ENCODE data around the gene PADI4. TPM values are rescaled to one million over a fixed set of nuclear protein-coding genes. Genes with fewer than 3 reads are reported as not detected.

The PADI4 gene
- total RNA-seq, 2 experiments from 2014 or later: 0.23 to 0.30 TPM

DNA sequence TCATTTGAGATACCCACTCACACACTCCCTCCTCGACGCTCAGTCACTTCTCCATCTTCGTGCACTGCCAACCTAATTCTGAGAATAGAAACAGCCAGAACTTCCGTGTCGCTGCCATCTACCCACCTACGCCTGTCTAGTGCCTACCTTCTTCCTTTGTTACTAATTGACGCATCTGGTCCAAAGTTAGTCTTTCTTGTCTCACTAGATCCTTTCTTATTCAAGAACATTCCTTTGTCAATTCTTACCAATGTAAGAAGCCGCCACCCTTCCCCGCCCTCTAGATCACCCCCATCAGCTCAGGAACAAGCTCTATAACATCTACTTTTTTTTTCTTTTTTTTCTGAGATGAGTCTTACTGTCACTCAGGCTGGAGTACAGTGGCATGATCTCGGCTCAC, 67.7 kb downstream of the PADI4 start:
- Mint-ChIP-seq H3K36me3 (ENCODE audit: low read depth) (no peaks in the 10 kb centered on the region), H3K4me3 (no peak overlapping the region), H3K4me1 (no peaks in the 10 kb centered on the region), H3K27me3 (peaks cover 3% of the 10 kb centered on the region), H3K27ac (no peak overlapping the region), H3K9me3 (ENCODE audit: low read depth) (no peaks in the 10 kb centered on the region)
- DNase-seq: no peak
- CTCF ChIA-PET: interaction anchor here (0.6 kb wide), 1 partner anchor 564 kb away, joined by 3 read pairs; no protein-coding TSS in a partner anchor
- POLR2A ChIA-PET: no interaction called here
- ATAC-seq: no peak
- intact Hi-C loops (cut with DNase I, micrococcal nuclease): no loop called here

DNA sequence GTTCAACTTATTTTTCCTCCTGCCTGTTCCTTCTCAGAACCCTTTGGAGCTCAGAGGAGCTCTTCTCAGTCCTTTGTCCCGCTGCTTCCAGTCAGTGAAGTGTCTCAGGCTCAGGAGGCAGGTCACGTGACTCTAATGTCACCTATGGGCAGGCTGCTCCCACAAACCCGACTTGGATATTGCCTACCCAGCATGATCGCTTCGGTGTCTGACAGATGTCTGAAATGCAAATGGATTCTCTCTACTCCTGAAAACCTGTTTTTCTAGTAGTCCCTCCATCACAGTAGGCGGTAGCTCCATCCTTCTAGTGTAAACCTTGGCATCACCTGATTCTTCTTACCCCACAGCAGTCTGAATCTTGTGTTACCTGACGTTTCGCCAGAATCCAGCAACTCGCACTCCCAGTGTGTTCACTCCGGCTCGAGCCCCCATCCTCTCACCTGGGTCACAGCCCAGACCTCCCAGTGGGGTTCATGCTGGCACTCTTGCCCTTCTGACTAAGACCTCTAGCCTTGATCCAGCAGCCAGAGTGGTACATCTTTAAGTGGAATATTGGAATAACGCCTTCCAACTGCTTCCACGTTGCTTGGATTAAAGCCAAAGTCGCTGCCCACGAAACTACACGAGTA, 69.4 kb downstream of the PADI4 start:
- intact Hi-C loops (cut with DNase I, micrococcal nuclease): no loop called here
- no peaks in the 10 kb centered on the region for H3K4me1 Mint-ChIP-seq
- CTCF ChIA-PET: no interaction called here
- DNase-seq: no peak
- peaks cover 4% of the 10 kb centered on the region for H3K27me3 Mint-ChIP-seq
- no peak for ATAC-seq
- POLR2A ChIA-PET: no interaction called here
- no peak overlapping the region for H3K27ac Mint-ChIP-seq
- H3K4me3 Mint-ChIP-seq: no peak overlapping the region
- no peaks in the 10 kb centered on the region for H3K9me3 Mint-ChIP-seq (ENCODE audit: low read depth)
- H3K36me3 Mint-ChIP-seq (ENCODE audit: low read depth): no peaks in the 10 kb centered on the region

DNA sequence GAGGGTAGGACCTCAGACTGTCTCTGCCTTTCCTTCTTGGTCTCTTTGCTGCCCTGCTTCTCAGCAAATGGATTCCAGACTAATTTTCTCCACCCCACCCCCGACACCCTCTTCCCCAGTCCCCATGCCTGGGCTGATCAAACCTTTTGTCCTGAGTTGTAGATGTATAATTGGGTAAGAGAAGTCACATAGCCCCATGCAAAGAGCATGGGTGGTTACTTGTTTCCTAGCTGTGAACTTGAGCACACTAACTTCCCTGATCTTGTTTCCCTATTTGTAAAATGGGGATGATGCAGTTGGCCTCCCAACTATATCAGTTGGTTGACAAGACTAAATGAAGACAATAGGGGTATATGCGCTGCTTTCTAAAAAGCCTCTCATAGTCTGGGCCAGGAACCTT, 73.2 kb downstream of the PADI4 start:
- intact Hi-C loops (cut with DNase I, micrococcal nuclease): no loop called here
- Mint-ChIP-seq H3K4me3 (no peak overlapping the region), H3K27ac (no peak overlapping the region), H3K27me3 (peaks cover 4% of the 10 kb centered on the region), H3K9me3 (ENCODE audit: low read depth) (no peaks in the 10 kb centered on the region), H3K36me3 (ENCODE audit: low read depth) (no peaks in the 10 kb centered on the region), H3K4me1 (no peaks in the 10 kb centered on the region)
- POLR2A ChIA-PET: no interaction called here
- DNase-seq (no peak), ATAC-seq (no peak)
- CTCF ChIA-PET: no interaction called here

DNA sequence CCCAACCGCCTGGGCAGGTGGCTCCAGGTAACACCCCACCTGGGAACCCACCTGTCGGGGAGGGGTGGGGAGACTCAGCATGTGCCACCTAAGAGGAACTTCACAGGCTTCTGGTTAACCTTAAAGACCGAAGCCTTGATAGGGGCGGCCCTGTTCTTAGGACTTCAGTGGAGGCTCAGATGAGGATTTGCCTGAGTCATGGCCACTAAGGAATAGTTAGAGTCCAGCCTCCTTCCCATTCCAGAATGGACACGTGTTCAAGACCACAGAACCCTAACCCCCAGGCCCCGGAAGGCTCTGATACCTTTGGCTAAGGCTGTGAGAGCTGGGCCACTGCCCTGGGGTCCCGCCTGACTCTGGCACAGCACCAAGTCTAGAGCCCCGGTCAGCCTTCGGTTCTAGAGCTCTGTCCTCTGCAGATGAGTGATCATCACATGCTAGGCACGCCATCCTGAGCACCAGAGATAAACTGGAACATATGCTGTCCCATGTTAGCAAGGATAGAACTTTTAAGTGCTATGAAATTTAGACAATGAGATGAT, 84.3 kb downstream of the PADI4 start:
- CTCF ChIA-PET: no interaction called here

DNA sequence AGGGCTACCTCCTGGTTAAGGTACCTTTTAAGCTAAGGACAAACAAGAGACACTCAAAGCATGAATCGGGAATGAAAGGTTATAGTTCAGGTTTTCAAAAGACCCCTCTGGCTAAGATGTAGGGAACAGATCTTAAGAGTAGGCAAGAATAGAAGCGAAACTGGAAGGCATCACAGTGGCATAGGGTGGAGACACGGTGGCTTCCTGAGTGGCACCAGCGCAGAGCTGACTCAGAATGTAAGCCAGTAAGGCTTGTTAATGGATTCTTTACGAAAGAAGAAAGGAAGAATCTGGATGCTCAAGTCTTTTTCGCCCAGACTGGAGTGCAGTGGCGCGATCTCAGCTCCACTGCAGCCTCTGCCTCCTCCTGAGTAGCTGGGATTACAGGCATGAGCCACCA, 85.2 kb downstream of the PADI4 start:
- no peak overlapping the region for H3K4me3 Mint-ChIP-seq
- ChIA-PET POLR2A (no interaction called here), CTCF (no interaction called here)
- H3K36me3 Mint-ChIP-seq (ENCODE audit: low read depth): no peaks in the 10 kb centered on the region
- no peak for DNase-seq
- no peak for ATAC-seq
- H3K27me3 Mint-ChIP-seq: no peaks in the 10 kb centered on the region
- H3K4me1 Mint-ChIP-seq: no peaks in the 10 kb centered on the region
- no peak overlapping the region for H3K27ac Mint-ChIP-seq
- H3K9me3 Mint-ChIP-seq (ENCODE audit: low read depth): no peaks in the 10 kb centered on the region
- intact Hi-C loops (cut with DNase I, micrococcal nuclease): no loop called here

More for the DNA sequence above, 84.3 kb downstream of the PADI4 start:
- ATAC-seq (no peak), DNase-seq (no peak)
- Mint-ChIP-seq H3K27ac (no peak overlapping the region), H3K36me3 (ENCODE audit: low read depth) (no peaks in the 10 kb centered on the region), H3K27me3 (no peaks in the 10 kb centered on the region), H3K9me3 (ENCODE audit: low read depth) (no peaks in the 10 kb centered on the region), H3K4me1 (no peaks in the 10 kb centered on the region), H3K4me3 (no peak overlapping the region)
- POLR2A ChIA-PET: no interaction called here
- intact Hi-C loops (cut with DNase I, micrococcal nuclease): no loop called here

- CTCF ChIA-PET: interaction anchor here (0.6 kb wide), 1 partner anchor 334 kb away, joined by 3 read pairs; no protein-coding TSS in a partner anchor
- ATAC-seq: no peak
- DNase-seq: no peak
- H3K27ac Mint-ChIP-seq: no peak overlapping the region
- no peaks in the 10 kb centered on the region for H3K4me1 Mint-ChIP-seq
- no peaks in the 10 kb centered on the region for H3K9me3 Mint-ChIP-seq (ENCODE audit: low read depth)
- no peaks in the 10 kb centered on the region for H3K27me3 Mint-ChIP-seq
- H3K36me3 Mint-ChIP-seq (ENCODE audit: low read depth): no peaks in the 10 kb centered on the region
- H3K4me3 Mint-ChIP-seq: no peak overlapping the region
- intact Hi-C loops (cut with DNase I, micrococcal nuclease): no loop called here
- POLR2A ChIA-PET: no interaction called here
These were observed 90.1 kb downstream of the PADI4 start for GRCh38 chr1:17397910-17398695.

GRCh38 chr1:17400725-17401341, 92.8 kb downstream of the PADI4 start:
- H3K9me3 Mint-ChIP-seq (ENCODE audit: low read depth): no peaks in the 10 kb centered on the region
- ChIA-PET CTCF (interaction anchor here (0.5 to 0.6 kb wide), 2 partner anchors 115 to 271 kb away, joined by 3 read pairs; no protein-coding TSS in a partner anchor), POLR2A (no interaction called here)
- DNase-seq (no peak), ATAC-seq (no peak)
- H3K27me3 Mint-ChIP-seq: no peaks in the 10 kb centered on the region
- no peak overlapping the region for H3K4me3 Mint-ChIP-seq
- intact Hi-C loops (cut with DNase I, micrococcal nuclease): no loop called here
- H3K27ac Mint-ChIP-seq: no peak overlapping the region
- H3K36me3 Mint-ChIP-seq (ENCODE audit: low read depth): peaks cover 2% of the 10 kb centered on the region
- H3K4me1 Mint-ChIP-seq: no peaks in the 10 kb centered on the region

- H3K27me3 Mint-ChIP-seq: no peaks in the 10 kb centered on the region
- H3K27ac Mint-ChIP-seq: no peak overlapping the region
- intact Hi-C loops (cut with DNase I, micrococcal nuclease): no loop called here
- no peak overlapping the region for H3K4me3 Mint-ChIP-seq
- no peaks in the 10 kb centered on the region for H3K9me3 Mint-ChIP-seq (ENCODE audit: low read depth)
- ChIA-PET CTCF (interaction anchor here (0.7 kb wide), 1 partner anchor 49 kb away, joined by 3 read pairs; no protein-coding TSS in a partner anchor), POLR2A (no interaction called here)
- no peak for ATAC-seq
- H3K4me1 Mint-ChIP-seq: no peaks in the 10 kb centered on the region
- H3K36me3 Mint-ChIP-seq (ENCODE audit: low read depth): peaks cover 2% of the 10 kb centered on the region
- no peak for DNase-seq
These were observed 93.8 kb downstream of the PADI4 start for GRCh38 chr1:17401841-17402240.

GRCh38 chr1:17403081-17403480, 95.1 kb downstream of the PADI4 start:
- ATAC-seq: no peak
- ChIA-PET POLR2A (no interaction called here), CTCF (no interaction called here)
- H3K9me3 Mint-ChIP-seq (ENCODE audit: low read depth): no peaks in the 10 kb centered on the region
- intact Hi-C loops (cut with DNase I, micrococcal nuclease): no loop called here
- H3K27ac Mint-ChIP-seq: no peak overlapping the region
- DNase-seq: no peak
- no peaks in the 10 kb centered on the region for H3K4me1 Mint-ChIP-seq
- peaks cover 8% of the 10 kb centered on the region for H3K36me3 Mint-ChIP-seq (ENCODE audit: low read depth)
- H3K4me3 Mint-ChIP-seq: no peak overlapping the region
- H3K27me3 Mint-ChIP-seq: no peaks in the 10 kb centered on the region

DNA sequence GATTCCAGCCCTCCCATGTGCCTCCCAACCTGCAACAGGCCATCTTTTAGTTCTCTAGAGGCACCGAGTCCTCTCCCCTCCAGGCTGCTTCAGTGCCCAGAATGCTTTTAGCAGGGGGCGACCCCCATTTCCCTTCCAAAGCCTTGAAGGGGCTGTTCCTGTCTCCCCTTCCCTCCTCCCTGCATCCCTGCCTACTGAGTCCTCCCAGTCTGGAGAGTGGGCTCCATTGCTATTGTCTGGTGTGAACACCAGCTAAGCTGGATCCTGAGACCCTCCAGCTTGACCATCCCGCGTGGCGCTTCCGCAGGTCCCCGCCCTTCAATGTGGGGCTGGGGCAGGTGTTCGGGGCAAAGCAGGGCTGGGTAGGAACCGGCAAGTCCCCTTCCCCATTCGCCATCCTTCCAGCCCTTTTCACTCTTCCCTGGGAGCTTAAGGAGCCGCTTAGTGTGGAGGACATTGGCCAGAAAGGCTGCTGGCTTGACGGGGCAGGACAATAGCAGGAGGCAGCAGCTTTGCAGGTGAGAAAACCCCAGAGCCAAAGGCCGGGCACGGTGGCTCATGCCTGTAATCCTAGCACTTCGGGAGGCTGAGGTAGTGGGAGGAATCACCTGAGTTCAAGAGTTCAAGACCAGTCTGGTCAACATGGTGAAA, 96.2 kb downstream of the PADI4 start:
- ATAC-seq (no peak), DNase-seq (no peak)
- Mint-ChIP-seq H3K27me3 (no peaks in the 10 kb centered on the region), H3K4me3 (no peak overlapping the region), H3K4me1 (no peaks in the 10 kb centered on the region), H3K9me3 (ENCODE audit: low read depth) (no peaks in the 10 kb centered on the region), H3K36me3 (ENCODE audit: low read depth) (peaks cover 17% of the 10 kb centered on the region), H3K27ac (no peak overlapping the region)
- intact Hi-C loops (cut with DNase I, micrococcal nuclease): no loop called here
- POLR2A ChIA-PET: no interaction called here
- CTCF ChIA-PET: no interaction called here

- CTCF ChIA-PET: no interaction called here
- intact Hi-C loops (cut with DNase I, micrococcal nuclease): no loop called here
- H3K27ac Mint-ChIP-seq: no peak overlapping the region
These were observed 96.8 kb downstream of the PADI4 start for GRCh38 chr1:17404820-17405219.

More at GRCh38 chr1:17404820-17405219, 96.8 kb downstream of the PADI4 start:
- Mint-ChIP-seq H3K27me3 (no peaks in the 10 kb centered on the region), H3K4me3 (no peak overlapping the region), H3K36me3 (ENCODE audit: low read depth) (peaks cover 23% of the 10 kb centered on the region), H3K9me3 (ENCODE audit: low read depth) (no peaks in the 10 kb centered on the region), H3K4me1 (no peaks in the 10 kb centered on the region)
- ATAC-seq (no peak), DNase-seq (no peak)
- POLR2A ChIA-PET: no interaction called here

Data from activated CD4-positive, alpha-beta T cell treated with anti-CD3 and anti-CD28 coated beads for 36 hours (primary cell).